ENCODE results near the gene ZNF229. TPM values are rescaled to one million over a fixed set of nuclear protein-coding genes. Genes with fewer than 3 reads are reported as not detected.
"Not testable (repeated sequence)": the region's sequence is repeated elsewhere in the genome, so short reads cannot be mapped to it uniquely, and the experiment has no call there.

The ZNF229 gene
- total RNA-seq: 11.3 and 13.4 TPM in 2 replicates

DNA sequence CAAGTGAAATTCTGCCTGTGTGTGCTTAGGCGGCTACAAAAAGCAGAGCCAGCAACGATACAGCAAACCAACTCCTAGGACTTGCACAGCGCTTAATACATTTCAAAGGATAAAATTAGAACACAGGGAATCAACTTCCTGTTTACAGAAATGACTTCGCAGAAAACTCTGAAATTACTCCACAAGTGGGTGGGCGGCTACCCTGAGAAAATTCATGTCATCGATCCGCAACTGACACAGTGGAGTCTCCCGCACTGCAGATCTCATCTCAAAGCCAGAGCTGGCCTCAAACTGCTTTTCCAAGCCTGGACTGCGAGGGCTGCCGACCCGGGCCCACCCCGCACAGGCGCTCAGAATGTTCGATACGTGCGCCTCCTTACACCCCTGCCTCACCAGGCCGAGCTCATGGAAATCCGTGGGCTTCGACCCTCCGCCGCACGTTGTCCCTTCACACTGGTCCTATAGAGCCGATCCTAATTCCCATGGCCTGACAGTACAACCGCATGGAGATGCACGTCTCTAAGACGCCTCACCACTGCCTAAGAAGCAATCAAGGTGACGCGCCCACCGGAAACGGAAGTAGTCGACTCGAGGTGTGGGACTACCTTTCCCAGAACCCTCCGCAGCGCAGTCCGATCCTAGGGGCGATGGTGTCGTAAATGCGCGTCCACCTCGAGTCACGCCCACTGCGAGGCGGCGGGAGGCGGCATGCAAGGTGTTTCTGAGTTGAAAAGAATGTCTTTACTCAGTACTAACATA, at the start of gene ZNF229:
ZNF229 (minus strand) TSS at position 557 of the 759 bp plus-strand sequence. CDS start 5,625 bp downstream, outside the sequence.
- DNase-seq (ENCODE audit: low read depth): peak; percentile 89

DNA sequence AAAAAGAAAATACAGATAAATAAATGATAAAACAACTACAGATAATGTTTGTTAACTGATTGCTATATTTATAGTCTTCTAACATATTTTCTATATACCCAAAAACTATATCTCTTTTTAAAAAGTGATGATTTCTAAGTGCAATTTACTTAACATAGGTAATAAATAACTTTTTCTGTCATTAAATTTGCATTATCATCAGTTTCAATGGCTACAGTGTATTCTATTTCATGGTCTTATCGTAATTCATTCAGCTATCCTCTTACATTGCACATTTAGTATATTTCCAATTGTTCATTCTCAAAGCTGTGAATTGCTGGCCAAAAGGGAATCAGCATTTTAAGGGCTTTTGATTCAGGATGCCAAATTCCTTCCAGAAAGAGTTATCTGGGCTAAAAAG, 48.4 kb upstream of the ZNF229 start:
- no peak for DNase-seq (ENCODE audit: low read depth)

DNA sequence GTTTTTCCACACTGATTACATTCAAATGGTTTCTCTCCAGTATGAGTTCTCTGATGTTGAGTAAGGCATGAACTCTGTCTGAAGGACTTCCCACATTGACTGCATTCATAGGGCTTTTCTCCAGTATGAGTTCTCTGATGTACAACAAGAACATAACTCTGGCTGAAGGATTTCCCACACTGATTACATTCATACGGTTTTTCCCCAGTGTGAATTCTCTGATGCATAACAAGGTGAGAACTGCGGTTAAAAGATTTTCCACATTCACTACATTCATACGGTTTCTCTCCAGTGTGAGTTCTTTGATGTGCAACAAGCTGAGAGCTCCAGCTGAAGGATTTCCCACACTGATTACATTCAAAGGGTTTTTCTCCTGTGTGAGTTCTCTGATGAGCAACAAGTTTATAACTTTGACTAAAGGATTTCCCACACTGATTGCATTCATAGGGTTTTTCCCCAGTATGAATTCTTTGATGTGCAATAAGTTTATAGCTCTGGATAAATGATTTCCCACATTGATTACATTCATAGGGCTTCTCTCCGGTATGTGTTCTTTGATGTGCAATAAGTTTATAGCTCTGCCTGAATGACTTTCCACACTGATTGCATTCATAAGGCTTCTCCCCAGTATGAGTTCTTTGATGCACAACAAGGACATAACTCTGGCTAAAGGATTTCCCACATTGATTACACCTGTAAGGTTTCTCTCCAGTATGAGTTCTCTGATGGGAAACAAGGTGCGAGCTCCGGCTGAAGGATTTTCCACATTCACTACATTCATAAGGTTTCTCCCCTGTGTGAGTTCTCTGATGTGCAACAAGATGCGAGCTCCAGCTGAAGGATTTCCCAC, 28.5 kb upstream of the ZNF229 start:
- DNase-seq (ENCODE audit: low read depth): peak; percentile 17

DNA sequence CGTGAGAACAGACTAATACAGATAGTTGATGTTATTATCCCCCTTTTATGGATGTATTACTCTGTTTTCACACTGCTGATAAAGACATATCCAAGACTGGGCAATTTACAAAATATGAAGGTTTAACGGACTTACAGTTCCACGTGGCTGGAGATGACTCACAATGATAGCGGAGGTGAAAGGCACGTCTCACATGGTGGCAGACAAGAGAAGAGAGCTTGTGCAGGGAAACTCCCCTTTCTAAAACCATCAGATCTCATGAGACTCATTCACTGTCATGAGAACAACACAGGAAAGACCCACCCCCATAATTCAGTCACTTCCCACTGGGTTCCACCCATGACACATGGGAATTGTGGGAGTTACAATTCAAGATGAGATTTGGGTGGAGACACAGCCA, 20.5 kb upstream of the ZNF229 start:
- not testable (repeated sequence) for DNase-seq (ENCODE audit: low read depth)

DNA sequence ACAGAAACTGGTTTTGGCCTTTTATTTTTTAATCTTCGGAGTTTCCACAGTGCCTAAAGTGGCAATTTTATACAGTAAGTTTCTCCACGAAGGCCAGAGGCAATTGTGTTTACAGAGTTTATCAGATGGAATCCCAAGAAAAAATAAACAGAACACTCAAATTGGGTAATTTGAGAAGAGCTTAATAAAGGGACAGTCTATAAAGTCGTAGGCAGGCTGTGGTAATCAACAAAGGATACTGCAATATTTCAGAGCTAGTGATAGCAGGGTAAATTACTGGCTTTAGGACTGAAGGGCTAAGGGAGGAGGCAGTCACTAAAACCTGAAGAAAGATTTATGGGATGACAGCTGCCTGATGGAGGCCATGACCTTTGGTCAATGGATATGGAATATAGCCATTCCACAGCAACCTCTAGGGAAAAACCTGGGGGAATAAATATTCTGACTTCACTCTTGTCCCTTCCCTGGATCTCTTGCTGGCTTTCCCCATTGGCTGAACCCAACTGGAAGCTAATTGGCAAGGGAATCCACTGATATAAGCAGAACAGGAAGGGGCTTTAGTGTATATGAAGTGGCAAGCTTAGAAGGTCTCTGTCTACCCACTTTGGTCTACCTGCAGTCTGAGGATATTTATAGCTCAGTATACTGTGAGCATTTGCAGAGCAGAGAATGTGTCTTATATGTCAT, 14.5 kb upstream of the ZNF229 start:
- DNase-seq (ENCODE audit: low read depth): not testable (repeated sequence)

DNA sequence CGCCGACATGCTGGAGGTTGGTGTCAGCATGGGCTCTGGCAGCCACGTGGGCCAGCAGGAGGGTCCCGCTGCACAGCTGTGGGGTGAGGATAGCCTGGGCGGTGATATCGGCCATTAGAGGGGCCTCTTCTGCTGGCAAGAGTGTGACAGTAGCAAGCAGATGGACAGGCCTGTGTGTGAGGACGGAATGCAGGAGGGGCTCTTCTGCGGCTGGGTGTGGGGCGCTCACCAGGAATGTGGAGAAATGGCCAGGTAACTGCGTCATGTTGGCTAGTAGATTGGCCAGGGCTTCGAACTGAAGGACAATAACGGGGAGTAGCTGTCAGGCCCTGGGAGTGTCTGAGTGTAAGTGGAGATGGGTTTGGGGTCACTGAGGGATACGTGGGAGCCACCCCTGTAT, 7.7 kb upstream of the ZNF229 start:
- not testable (repeated sequence) for DNase-seq (ENCODE audit: low read depth)

DNA sequence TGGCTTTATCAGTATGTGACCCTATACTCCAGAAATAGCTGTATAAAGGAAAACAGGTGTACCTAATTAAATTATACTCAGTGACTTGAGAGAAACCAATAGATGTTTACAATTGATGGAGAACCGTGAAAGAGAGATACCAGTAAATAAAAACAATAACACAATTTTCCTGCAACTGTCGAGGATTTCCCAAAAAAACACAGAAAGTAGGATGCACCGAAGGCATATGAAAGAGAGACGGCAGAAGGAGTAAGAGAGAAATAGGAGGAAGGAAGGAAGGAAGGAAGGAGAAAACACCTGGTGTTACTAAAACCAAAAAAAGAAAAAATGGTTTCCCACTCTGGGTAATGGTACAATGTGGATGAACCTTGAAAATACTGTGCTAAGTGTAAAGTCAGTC, 6.8 kb upstream of the ZNF229 start:
- no peak for DNase-seq (ENCODE audit: low read depth)

DNA sequence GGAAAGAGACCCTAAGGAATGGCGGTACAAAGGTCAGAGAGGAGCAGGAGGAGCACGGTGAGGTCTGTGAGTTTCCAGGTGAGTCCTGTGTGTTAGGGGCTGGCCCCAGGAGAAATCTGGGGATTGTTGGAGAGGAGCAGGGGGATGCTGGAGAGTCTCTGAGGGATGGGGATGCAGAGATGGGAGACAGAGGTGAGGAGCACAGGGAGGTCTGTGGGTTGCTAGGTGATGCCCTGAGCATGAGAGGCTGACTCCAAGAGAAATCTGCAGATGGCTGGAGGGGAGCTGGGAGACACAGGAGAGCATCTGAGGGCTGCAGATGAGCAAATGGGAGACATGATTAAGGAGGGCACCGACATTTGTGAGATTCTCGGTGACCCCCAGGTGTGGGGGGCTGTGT, 4.1 kb upstream of the ZNF229 start:
- DNase-seq (ENCODE audit: low read depth): no peak

DNA sequence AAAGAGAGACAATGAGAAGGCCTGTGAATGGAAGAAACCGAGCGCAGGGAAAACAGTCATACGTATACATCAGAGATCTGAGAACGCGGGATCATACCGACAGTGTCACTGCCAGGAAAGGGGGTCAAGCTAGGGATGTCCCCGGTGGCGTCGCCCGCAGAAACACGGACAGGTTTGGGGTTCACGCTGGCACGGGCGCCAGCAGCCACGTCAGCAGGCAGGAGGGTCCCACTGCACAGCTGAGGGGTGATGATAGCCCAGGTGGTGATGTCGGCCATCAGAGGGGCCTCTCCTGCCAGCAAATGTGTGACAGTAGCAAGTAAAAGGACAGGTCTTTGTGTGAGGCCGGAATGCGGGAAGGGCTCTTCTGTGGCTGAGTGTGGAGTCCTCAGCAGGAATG, 3.4 kb upstream of the ZNF229 start:
- no peak for DNase-seq (ENCODE audit: low read depth)

DNA sequence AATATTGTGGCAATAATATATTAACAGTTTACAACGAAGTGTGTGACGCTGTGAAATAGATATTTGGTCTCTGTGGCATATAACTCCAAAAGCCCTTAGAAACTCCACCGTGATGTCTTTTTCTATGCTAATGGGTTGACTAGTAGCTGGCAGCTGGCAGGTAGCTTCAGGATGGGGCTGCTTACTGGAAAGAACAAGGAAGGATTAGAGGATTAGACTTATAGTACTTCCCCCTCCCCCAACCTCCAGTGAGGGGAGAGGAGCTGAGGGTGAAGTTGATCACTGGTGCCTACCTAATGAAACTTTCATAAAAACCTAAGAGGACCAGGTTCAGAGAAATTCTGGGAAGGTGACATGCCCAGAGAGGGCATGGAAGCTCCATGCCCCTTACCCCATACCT, 9.8 kb downstream of the ZNF229 start:
- no peak for DNase-seq (ENCODE audit: low read depth)

DNA sequence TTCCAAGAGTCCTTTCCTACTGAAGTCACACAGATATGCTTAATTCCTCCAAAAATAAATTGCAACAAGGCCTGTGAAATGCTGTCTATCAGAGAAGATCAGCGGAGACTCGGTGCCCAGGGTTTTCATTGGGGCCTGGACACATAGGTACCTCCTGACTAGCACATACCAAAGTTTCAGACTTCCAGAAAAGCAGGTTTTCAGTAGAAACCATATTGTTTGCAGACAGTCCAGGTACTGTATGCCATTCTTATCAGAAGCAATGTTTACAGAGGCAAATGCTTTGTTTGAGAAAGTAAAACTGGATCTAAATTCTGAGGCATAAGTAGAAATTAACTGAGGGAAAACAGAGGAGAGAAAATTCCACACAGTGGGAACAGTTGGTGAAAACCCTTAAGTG, 12.8 kb downstream of the ZNF229 start:
- no peak for DNase-seq (ENCODE audit: low read depth)

DNA sequence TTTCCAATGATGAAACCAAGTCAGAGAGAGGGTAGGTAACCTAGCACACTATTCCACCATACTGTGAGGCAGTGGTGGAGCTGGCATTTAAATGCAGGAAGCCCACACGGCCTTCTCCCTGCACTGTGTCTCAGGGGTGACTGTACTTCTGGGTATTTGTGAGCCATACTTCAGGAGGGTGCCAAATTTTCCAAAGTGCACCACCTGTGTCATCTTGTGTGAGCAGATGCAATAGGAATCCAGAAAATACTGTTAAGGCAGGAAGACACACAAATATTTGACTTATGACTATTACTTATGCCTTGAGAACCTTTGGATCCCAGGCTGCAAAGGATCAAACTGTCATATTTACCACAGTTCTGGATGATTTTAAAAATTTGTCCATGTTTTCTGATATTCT, 17.3 kb downstream of the ZNF229 start:
- no peak for DNase-seq (ENCODE audit: low read depth)

DNA sequence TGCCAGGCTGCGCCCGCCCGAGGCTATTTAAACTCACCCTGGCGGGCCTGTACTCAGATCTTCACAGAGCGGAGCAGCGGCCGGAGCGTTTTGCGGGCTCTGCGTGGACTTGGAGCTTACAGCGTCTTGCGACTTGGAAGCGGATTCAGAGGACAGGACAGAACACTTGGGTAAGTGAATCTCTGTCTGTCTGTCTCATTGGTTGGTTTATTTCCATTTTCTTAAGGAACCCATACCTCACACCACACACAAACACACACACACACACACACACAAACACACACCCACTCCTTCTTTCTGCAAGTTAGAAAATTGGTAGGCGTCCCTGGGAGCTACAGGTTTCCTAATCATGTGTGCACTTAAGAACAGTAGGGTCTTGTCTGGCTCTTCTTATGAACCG, 32.7 kb downstream of the ZNF229 start:
- not testable (repeated sequence) for DNase-seq (ENCODE audit: low read depth)

DNA sequence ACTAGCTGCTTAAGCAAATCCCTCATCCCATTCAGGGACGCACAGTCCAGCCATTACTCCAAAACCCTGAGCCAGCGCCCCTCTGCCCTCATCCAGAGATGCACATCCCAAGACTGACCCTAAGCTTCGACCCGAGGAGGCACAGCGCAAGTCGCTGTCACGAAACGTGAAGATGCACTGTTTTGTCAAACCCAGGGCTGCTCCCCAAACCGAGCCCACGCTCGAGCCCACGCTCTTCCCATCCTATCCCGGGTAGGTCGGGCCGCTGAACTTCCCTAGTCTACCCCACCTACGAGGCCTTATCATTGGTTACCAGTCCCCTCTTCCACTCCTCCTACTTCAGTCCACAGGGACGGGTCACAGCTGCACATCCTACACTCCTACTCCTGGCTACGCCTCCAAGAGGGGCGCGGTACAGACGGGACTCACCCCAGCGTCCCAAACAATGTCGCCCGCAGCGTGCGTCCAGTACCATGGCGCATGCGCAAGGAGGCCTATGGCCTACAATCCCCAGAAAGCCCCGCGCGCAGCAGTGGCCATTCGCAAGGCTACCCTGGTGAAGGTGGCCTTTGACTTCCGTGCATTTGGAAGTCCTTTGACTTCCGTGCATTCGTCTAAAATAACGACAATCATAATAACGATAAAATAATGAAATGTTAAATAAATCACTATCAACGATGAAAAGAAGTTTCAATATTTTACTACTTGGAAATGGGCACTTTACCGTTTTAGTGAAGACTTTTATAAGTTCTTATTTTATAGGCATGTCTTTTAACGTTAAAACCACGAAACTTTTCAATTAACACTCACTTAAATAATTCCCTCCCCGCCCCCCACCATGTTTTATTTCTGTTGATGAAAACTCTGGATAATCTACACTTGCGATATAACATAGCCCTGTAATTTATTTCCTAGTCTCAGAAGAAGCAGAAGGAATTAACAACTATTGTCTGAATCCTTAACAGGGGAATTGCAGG, 46.8 kb downstream of the ZNF229 start, which contains the start of gene ZNF285:
ZNF285 (minus strand) TSS at position 470 of the 977 bp plus-strand sequence. CDS start 4,395 bp downstream, outside the sequence.
- peak; percentile 92 for DNase-seq (ENCODE audit: low read depth)

DNA sequence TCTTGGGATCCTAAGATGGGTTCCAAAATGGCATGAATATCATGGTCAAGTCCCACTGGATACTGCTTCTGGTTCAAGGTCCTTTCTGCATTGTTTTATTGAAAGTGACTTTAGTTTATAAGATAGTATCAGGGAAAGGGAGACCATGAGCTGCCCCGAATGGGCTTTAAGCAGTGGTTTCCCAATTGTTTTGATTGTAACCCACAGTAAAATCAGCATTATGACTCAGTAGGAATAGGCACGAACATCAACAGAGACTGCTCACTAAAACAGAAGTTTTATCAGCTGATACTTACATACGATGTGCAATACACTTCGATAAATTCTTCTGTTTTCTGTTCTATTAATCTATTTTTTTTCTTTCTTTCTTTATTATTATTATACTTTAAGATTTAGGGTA, 59.0 kb downstream of the ZNF229 start:
- DNase-seq (ENCODE audit: low read depth): not testable (repeated sequence)

Other genes with a start within 250 kb of the ZNF229 start
- gene ZNF227, start 235.9 kb downstream of the ZNF229 start, total RNA-seq: 17.9 and 24.7 TPM in 2 replicates
- 0.69 and 2.9 TPM in 2 replicates for gene ZNF233, start 188.6 kb downstream of the ZNF229 start, total RNA-seq
- 2.8 and 8.0 TPM in 2 replicates for gene ZNF235, start 143.4 kb downstream of the ZNF229 start, total RNA-seq
- 6.1 and 12.2 TPM in 2 replicates for gene ZNF112, start 91.8 kb downstream of the ZNF229 start, total RNA-seq
- gene ZNF285, start 46.9 kb downstream of the ZNF229 start, total RNA-seq: 2.3 and 7.7 TPM in 2 replicates
- 13.0 and 14.4 TPM in 2 replicates for gene ZNF180, start 52.0 kb upstream of the ZNF229 start, total RNA-seq
- gene CEACAM20, start 81.2 kb upstream of the ZNF229 start, total RNA-seq: not detected in 2 replicates
- 0.17 and 2.7 TPM in 2 replicates for gene IGSF23, start 165.1 kb upstream of the ZNF229 start, total RNA-seq
- 230 and 248 TPM in 2 replicates for gene PVR, start 195.4 kb upstream of the ZNF229 start, total RNA-seq
- gene CEACAM19, start 223.0 kb upstream of the ZNF229 start, total RNA-seq: under 0.01 and 9.4 TPM in 2 replicates